ENCODE measurements around the gene PEX12. TPM values are rescaled to one million over a fixed set of nuclear protein-coding genes. Genes with fewer than 3 reads are reported as not detected.

Gene PEX12
- total and polyA plus RNA-seq, 9 of the 15 experiments (the other 6 are each of a cell fraction or from before 2014, with no cell fraction given), result 4.0 to 12.4 (median 6.4) TPM

GRCh38 chr17:35578197-35578928, at the start of gene PEX12 (continued):
- TF ChIP-seq ZNF583 (CRISPR knock-in tag; IDR thresholded peaks at IDR 0.05) (peak; percentile 8; the same call in 1 of the 2 replicates), ZFP36 (IDR thresholded peaks at IDR 0.05; ENCODE audit: low read depth, low read length, partially characterized antibody) (no peak), TAF7 (tag; IDR thresholded peaks at IDR 0.05) (peak; percentile 72), E2F3 (CRISPR knock-in tag; IDR thresholded peaks at IDR 0.05) (no peak), STAG1 (CRISPR knock-in tag; IDR thresholded peaks at IDR 0.05; ENCODE audit: borderline replicate concordance) (no peak), ZNF175 (CRISPR knock-in tag; IDR thresholded peaks at IDR 0.05; ENCODE audit: low read depth) (peak; percentile 19; the same call in 1 of the 2 replicates), L3MBTL2 (IDR thresholded peaks at IDR 0.05) (peak; percentile 57; the same call in 1 of the 2 replicates), NR3C1 (CRISPR knock-in tag; IDR thresholded peaks at IDR 0.05) (no peak), WHSC1 (IDR thresholded peaks at IDR 0.05; ENCODE audit: low read length) (no peak), PCBP2 (IDR thresholded peaks at IDR 0.05; ENCODE audit: low read depth, low read length, poor library complexity, severe bottlenecking) (no peak), SMARCC2 (IDR thresholded peaks at IDR 0.05; ENCODE audit: low read depth) (no peak), ESRRA (IDR thresholded peaks at IDR 0.05; ENCODE audit: borderline replicate concordance, low read depth) (peak; percentile 97), TBL1XR1 (IDR thresholded peaks at IDR 0.05; ENCODE audit: low read length in 2 of 2) (peak in 1 of 2 experiments; percentile 89; a peak in 2 of 4 replicates), ZNF707 (CRISPR knock-in tag; conservative IDR thresholded peaks at IDR 0.05) (no peak), ZNF639 (CRISPR knock-in tag; conservative IDR thresholded peaks at IDR 0.05 in 1 of 2, IDR thresholded peaks at IDR 0.05 in 1 of 2) (peak in 1 of 2 experiments; percentile 84; a peak in 2 of 4 replicates), ARID2 (IDR thresholded peaks at IDR 0.05) (no peak), DNMT1 (IDR thresholded peaks at IDR 0.05) (peak; percentile 69; the same call in 1 of the 2 replicates), ZC3H11A (IDR thresholded peaks at IDR 0.05; ENCODE audit: low read depth, low read length) (no peak), E4F1 (CRISPR knock-in tag; IDR thresholded peaks at IDR 0.05; ENCODE audit: borderline replicate concordance) (no peak), ZZZ3 (IDR thresholded peaks at IDR 0.05) (no peak; the same call in 1 of the 2 replicates), ZNF311 (CRISPR knock-in tag; IDR thresholded peaks at IDR 0.05) (no peak), SMC3 (conservative IDR thresholded peaks at IDR 0.05; ENCODE audit: insufficient read depth, low read depth, low read length) (0 out of 2 replicates have a peak, but pooled peaks have one; percentile 5), BMI1 (IDR thresholded peaks at IDR 0.05; ENCODE audit: low read length) (no peak), ZNF212 (CRISPR knock-in tag; IDR thresholded peaks at IDR 0.05) (no peak)
- TF ChIP-seq, protein P1, sequence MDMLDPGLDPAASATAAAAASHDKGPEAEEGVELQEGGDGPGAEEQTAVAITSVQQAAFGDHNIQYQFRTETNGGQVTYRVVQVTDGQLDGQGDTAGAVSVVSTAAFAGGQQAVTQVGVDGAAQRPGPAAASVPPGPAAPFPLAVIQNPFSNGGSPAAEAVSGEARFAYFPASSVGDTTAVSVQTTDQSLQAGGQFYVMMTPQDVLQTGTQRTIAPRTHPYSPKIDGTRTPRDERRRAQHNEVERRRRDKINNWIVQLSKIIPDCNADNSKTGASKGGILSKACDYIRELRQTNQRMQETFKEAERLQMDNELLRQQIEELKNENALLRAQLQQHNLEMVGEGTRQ (CRISPR knock-in tag; IDR thresholded peaks at IDR 0.05), result no peak

Measured in K562 (cell line).